HepG2 (cell line): ENCODE results near the gene AZI2.

Source experiments
- EP300 ChIP-seq, 3 experiments: sonication (generic) in 1 of 3; formaldehyde crosslinking in 1 of 3; IDR thresholded peaks; 2 replicates each; pipeline versions ENCODE4 v1.5.1 to v1.6.1; 2011 to 2020; ENCODE audit warnings: low read depth in 2 of 3, low read length in 2 of 3, borderline replicate concordance in 1 of 3, improper control_type of control experiment in 1 of 3, mild to moderate bottlenecking in 1 of 3, missing genetic modification reagents in 1 of 3, moderate library complexity in 1 of 3
- FOXO1 ChIP-seq: sonication (generic); formaldehyde crosslinking; IDR thresholded peaks from 2 replicates; pipeline ENCODE4 v1.4.0; 2020; ENCODE audit warnings: missing genetic modification reagents
- POLR2AphosphoS2 ChIP-seq: IDR thresholded peaks from 2 replicates; pipeline ENCODE4 v1.6.1; 2011; ENCODE audit warnings: low read depth, low read length, improper control_type of control experiment
- SRSF1 ChIP-seq: fragments of 200-400 bp; formaldehyde crosslinking; optimal IDR thresholded peaks from 2 replicates; pipeline ENCODE3; 2017; ENCODE audit warnings: mild to moderate bottlenecking, low read depth, low read length, moderate library complexity
- TBX2 ChIP-seq: sonication (generic); formaldehyde crosslinking; IDR thresholded peaks from 2 replicates; pipeline ENCODE4 v1.5.0; 2020; ENCODE audit warnings: missing genetic modification reagents, mild to moderate bottlenecking, borderline replicate concordance
- TCF12 ChIP-seq, 2 experiments: fragments of 450-650 bp in 1 of 2; sonication (generic) in 1 of 2; formaldehyde crosslinking in 1 of 2; IDR thresholded peaks; 2 replicates each; pipeline versions ENCODE4 v1.6.1 to v1.8.0; 2017 to 2022; ENCODE audit warnings: antibody characterized with exemption in 1 of 2, mild to moderate bottlenecking in 1 of 2, missing genetic modification reagents in 1 of 2, moderate library complexity in 1 of 2
- TF ChIP-seq, protein P1 (sequence below): IDR thresholded peaks from 2 replicates; pipeline ENCODE4 v1.6.1; 2016; ENCODE audit warnings: low read depth, control low read depth

DNA sequence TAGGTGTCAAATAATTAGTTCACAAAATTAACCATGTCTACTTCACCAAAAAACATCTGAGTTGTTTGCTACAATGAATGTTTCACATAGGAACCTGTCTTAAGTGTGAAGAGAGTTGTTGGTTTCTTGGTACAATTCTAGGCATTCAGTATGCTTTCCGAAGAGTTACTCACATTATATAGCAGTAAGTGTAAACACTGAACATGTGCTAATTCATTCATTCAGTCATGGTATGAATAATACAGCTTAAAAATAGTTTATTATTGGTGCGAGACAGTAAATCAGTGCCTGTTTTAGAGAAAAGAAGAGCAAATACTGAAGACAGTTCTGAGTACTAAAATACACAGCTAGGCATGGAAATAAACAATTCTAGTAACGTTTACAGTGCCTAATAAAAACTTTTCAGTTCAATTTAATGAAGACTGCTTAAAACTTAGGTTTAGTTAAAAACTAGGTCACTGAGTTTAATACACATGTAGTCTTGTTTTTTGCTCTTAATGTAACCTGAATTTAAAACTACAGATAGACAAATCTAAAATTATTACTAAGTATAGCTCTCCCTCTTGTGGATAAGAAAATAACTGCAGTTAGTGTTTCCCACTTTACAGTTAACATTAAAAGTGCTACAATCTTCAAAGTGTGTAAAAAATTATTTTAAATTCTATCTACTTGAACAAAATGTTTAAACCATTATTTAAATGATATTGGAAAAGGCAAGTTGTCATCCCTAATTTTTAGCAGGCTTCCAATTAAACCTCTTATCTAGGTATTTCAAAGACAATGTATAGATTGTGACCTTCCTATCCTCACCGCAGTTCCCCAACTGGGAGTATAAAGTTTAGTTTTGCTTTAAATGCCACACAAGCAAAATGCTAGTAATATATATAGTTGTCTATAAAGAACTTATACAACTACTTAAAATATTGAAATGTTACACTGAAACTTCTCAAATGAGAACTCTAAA is 20.2 kb downstream of the AZI2 start:
- no peak for TF ChIP-seq EP300 (IDR thresholded peaks at IDR 0.05; ENCODE audit: low read depth in 2 of 2, low read length in 2 of 2)
- TF ChIP-seq EP300 (CRISPR knock-in tag; IDR thresholded peaks at IDR 0.05; ENCODE audit: borderline replicate concordance) = no peak
- no peak for TF ChIP-seq POLR2AphosphoS2
- TF ChIP-seq SRSF1 = no peak
- no peak for TF ChIP-seq TCF12 (IDR thresholded peaks at IDR 0.05)
- no peak for TF ChIP-seq TCF12 (CRISPR knock-in tag; IDR thresholded peaks at IDR 0.05)
- no peak for TF ChIP-seq TBX2
- TF ChIP-seq, protein P1, sequence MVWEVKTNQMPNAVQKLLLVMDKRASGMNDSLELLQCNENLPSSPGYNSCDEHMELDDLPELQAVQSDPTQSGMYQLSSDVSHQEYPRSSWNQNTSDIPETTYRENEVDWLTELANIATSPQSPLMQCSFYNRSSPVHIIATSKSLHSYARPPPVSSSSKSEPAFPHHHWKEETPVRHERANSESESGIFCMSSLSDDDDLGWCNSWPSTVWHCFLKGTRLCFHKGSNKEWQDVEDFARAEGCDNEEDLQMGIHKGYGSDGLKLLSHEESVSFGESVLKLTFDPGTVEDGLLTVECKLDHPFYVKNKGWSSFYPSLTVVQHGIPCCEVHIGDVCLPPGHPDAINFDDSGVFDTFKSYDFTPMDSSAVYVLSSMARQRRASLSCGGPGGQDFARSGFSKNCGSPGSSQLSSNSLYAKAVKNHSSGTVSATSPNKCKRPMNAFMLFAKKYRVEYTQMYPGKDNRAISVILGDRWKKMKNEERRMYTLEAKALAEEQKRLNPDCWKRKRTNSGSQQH = no peak
- TF ChIP-seq FOXO1 (CRISPR knock-in tag) = no peak
